Anterior cingulate cortex (tissue), 58 donors: ENCODE results near the gene SLC22A4.

Experiments used
- DNase-seq, 58 donors: peaks; one replicate each; lab custom pipeline; 2025; lab: John Stamatoyannopoulos, UW

SLC22A4 gene

GRCh38 chr5:132387640-132388117, 93.5 kb downstream of the SLC22A4 start:
- DNase-seq, result peak in 1 of 58 donors; percentile 48

- DNase-seq, result no peak
These were observed 94.3 kb downstream of the SLC22A4 start for GRCh38 chr5:132388244-132389050.

GRCh38 chr5:132389051-132389331, 94.8 kb downstream of the SLC22A4 start:
- DNase-seq, result no peak

- DNase-seq, result peak in 2 of 58 donors; percentile 20 to 31
These were observed 95.5 kb downstream of the SLC22A4 start for GRCh38 chr5:132389585-132390286.

GRCh38 chr5:132391247-132391646, 97.1 kb downstream of the SLC22A4 start:
- DNase-seq, result no peak

GRCh38 chr5:132391870-132392269, 97.7 kb downstream of the SLC22A4 start:
- DNase-seq, result no peak

GRCh38 chr5:132392411-132392810, 98.2 kb downstream of the SLC22A4 start:
- DNase-seq, result no peak

GRCh38 chr5:132392978-132393825, 99.0 kb downstream of the SLC22A4 start:
- DNase-seq, result no peak
